RPMI8226 (cell line): ENCODE data around the gene SAPCD1.

Experiments
- DNase-seq: peaks from one replicate; pipeline ENCODE4 v3.0.0-alpha.2; 2015

The SAPCD1 gene

GRCh38 chr6:31729979-31730630 is 32.4 kb upstream of the SAPCD1 start:
- DNase-seq = peak; percentile 60

GRCh38 chr6:31730631-31731086 is 31.8 kb upstream of the SAPCD1 start:
- DNase-seq = no peak

GRCh38 chr6:31732029-31732428 is 30.4 kb upstream of the SAPCD1 start:
- no peak for DNase-seq

- no peak for DNase-seq
Observed at GRCh38 chr6:31733734-31734133, 28.7 kb upstream of the SAPCD1 start.

- no peak for DNase-seq
Observed at GRCh38 chr6:31734247-31734820, 28.1 kb upstream of the SAPCD1 start.

GRCh38 chr6:31734821-31735406 is 27.5 kb upstream of the SAPCD1 start:
- peak; percentile 60 for DNase-seq

GRCh38 chr6:31736021-31736767 is 26.3 kb upstream of the SAPCD1 start, which contains the start of gene CLIC1:
Gene CLIC1, minus strand, starts transcription at chr6:31736530. Its CDS starts 230 bp downstream, at chr6:31736300.
- DNase-seq = peak; percentile 78

GRCh38 chr6:31736768-31737314 is 25.6 kb upstream of the SAPCD1 start:
- DNase-seq = no peak

- peak; percentile 37 for DNase-seq
Observed at GRCh38 chr6:31737315-31737990, 25.0 kb upstream of the SAPCD1 start.

- DNase-seq = peak; percentile 87
Observed at GRCh38 chr6:31737991-31738979, 24.2 kb upstream of the SAPCD1 start.

GRCh38 chr6:31739639-31740396 is 22.6 kb upstream of the SAPCD1 start, which contains the start of gene MSH5:
Gene MSH5, plus strand, starts transcription at chr6:31740005. Its CDS starts 462 bp downstream, at chr6:31740467.
- peak; percentile 99 for DNase-seq

GRCh38 chr6:31740397-31741223 is 21.8 kb upstream of the SAPCD1 start:
- DNase-seq = peak; percentile 58

- no peak for DNase-seq
Observed at GRCh38 chr6:31741815-31742214, 20.6 kb upstream of the SAPCD1 start.

- no peak for DNase-seq
Observed at GRCh38 chr6:31742894-31743293, 19.6 kb upstream of the SAPCD1 start.

- no peak for DNase-seq
Observed at GRCh38 chr6:31744422-31744821, 18.0 kb upstream of the SAPCD1 start.

- no peak for DNase-seq
Observed at GRCh38 chr6:31749301-31750036, 13.0 kb upstream of the SAPCD1 start.

GRCh38 chr6:31750411-31751022 is 11.9 kb upstream of the SAPCD1 start:
- DNase-seq = no peak

GRCh38 chr6:31752739-31753319 is 9.6 kb upstream of the SAPCD1 start:
- no peak for DNase-seq
